HG02943 (cell line): ENCODE measurements around the gene NISCH.

Experiments
- ATAC-seq: cut with Tn5 transposase; IDR thresholded peaks from one replicate; pipeline ENCODE4 v1.9.1; 2021; ENCODE audit warnings: mild to moderate bottlenecking, low read depth, moderate library complexity; ENCODE audit not compliant: unreplicated experiment

Gene NISCH

GRCh38 chr3:52487788-52488691 lies 32.6 kb downstream of the NISCH start:
- ATAC-seq, result no peak

DNA sequence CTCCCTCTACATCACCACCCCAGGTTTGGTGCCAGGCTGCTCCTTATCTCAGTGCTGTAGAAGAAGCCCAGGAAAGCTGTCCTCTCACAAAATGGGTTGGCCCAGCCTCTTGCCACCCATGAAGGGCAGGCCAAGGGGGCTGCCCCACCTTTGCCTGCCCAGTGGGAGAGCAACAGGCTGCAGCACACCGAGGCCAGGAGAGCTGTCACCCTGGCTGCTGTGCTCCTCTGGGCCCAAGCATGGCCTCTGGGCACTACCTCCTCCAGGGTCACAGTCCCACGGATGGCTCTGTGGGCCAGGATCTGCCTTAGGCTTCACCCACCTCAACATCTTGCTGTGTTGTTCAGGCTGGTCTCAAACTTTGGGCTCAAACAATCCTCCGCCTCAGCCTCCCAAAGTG lies 33.3 kb downstream of the NISCH start:
- ATAC-seq, result no peak

DNA sequence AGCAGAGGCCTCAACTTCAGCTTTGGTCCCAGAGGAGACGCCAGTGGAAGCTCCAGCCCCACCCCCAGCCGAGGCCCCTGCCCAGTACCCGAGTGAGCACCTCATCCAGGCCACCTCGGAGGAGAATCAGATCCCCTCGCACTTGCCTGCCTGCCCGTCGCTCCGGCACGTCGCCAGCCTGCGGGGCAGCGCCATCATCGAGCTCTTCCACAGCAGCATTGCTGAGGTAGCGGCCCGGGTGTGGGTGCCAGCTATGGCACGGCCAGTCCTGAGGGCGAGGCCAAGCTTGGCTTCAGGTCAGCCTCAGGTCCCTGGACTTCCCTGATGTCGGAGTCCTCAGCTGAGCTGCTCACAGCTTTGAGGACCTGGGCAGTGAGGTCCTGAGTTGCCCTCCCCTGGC lies 34.0 kb downstream of the NISCH start:
- no peak for ATAC-seq

GRCh38 chr3:52490035-52490938 lies 34.9 kb downstream of the NISCH start:
- no peak for ATAC-seq

DNA sequence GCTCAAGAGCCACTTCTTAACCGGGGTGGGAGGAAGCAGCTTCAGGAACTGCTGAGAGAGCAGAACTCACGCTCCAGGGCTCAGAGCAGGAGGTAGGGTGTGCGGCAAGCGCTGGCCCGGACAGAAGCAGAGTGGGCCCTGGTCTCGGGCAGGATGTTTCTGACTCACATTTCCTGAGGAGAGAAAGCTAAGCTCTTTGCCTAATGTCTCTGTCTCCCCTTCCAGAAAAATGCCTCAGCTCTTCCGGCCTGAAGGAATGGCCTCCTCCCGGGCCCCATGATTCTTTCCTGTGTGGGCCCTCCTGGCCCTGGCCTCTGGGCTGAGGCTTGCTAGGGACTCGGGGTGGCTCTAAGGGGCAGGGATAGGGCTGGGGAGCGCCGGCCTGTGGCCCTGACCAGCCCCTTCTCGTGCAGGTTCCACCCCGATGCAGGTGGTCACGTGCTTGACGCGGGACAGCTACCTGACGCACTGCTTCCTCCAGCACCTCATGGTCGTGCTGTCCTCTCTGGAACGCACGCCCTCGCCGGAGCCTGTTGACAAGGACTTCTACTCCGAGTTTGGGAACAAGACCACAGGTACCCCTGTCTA lies 35.6 kb downstream of the NISCH start:
- ATAC-seq, result no peak

DNA sequence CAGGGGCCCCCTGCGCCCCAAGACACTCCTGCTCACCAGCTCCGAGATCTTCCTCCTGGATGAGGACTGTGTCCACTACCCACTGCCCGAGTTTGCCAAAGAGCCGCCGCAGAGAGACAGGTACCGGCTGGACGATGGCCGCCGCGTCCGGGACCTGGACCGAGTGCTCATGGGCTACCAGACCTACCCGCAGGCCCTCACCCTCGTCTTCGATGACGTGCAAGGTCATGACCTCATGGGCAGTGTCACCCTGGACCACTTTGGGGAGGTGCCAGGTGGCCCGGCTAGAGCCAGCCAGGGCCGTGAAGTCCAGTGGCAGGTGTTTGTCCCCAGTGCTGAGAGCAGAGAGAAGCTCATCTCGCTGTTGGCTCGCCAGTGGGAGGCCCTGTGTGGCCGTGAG lies 36.7 kb downstream of the NISCH start:
- ATAC-seq, result no peak

- no peak for ATAC-seq
Observed at GRCh38 chr3:52493232-52494017, 38.0 kb downstream of the NISCH start.

DNA sequence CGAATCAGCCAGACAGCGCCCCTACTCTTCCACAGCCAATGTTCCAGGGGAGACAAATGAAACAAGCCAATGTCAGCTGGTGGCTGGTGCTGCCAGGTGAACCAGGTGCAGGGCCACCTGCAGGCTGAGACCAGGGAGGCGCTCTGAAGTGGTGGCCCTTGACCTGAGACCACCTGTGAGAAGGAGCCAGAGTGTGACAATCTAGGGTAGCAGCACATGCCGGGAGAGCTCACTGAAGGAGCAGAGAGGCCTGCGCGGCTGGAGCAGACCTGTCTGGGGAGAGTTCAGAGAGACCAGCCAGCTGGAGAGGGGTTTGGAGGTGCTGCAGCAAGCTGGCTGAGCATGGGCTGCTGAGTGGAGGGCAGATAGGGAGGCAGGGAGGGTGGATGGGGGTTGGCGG lies 39.0 kb downstream of the NISCH start:
- no peak for ATAC-seq

GRCh38 chr3:52494886-52495495 lies 39.6 kb downstream of the NISCH start, which contains the start of gene STAB1:
Gene STAB1 (plus strand): TSS chr3:52495338. CDS start chr3:52495414, 76 bp downstream.
- ATAC-seq, result no peak

DNA sequence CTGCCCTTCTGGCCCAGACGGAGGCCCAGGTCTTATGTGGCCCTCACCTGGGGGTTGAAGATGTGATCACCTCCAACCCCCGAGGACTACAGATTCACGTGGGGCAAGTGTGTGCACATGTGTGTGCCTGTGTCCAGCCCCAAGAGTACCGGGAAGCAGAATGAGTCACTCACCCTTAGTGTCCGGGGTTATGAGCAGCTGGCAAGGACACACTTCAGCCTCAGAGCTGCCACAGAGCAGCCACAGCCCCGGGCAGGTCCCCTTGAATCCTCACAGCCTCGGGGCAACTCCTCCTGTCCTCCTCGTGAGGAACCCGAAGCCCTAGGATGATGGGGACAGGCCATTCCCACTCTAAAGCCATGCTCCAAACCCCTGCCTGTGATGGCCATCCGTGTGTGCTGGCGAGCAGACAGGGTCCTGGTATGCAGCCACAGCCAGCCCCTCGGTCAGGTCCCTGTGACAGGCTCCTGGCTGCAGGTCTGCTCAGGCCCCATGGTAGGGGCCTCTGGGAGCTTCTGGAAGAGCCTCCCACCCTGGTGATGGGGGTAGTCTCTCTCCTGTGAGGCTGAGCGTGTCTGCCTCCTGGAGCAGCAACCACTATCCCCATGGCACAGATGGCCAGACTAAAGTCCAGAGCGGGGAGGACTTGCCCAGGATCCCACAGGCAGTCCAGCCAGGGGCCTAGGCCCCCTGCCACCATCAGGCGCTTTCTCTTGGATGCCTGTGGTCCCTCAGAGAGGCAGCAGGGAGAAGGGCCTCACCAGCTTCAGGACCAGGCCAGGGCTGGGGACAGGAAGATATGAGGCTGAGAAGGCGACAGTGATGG lies 40.6 kb downstream of the NISCH start:
- ATAC-seq, result no peak

DNA sequence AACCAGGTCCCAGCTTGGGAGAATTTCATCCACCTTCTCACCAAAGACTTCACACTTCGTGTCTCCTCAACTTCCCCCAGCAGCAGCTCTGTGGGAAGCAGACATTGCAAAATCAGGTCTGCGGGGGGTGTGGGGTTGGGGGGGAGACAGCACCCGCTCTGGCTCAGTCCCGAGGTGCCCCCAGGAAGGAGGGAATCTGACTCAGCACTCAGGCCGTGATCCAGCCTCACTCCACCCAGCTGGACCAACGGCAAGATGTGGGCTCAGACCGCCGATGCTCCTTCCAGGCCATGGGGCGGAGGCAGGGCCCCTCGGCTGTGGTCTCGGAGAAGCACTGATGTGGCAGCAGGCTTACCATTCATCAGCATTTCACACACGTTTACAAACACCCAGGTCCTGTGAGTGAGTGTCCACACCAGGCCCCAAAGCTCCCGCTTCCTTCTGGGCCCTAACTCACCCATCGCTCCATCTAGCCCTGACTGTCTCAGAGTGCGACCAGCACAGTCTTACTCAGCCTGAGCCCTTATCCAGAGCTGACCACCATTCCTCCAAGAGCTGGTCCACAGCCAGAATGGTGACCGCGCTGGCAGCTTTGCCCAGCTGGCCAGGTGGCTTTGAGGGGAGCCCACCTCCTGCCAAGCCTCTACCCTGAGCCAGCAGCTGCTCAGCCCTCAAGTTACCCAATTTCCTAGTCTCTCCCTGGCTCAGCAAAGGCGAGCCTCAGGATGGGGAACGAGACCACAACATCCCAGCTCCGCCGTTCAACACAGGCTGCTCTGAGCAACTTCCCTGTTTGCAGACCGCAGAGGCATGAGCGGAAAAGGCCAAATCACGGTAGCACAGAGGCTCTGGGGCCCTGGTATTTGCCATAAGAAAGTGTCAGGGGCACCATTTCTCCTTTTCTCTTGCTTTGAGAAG lies 43.0 kb downstream of the NISCH start:
- no peak for ATAC-seq

- no peak for ATAC-seq
Observed at GRCh38 chr3:52501046-52501445, 45.6 kb downstream of the NISCH start.

- ATAC-seq, result no peak
Observed at GRCh38 chr3:52502001-52502400, 46.6 kb downstream of the NISCH start.

DNA sequence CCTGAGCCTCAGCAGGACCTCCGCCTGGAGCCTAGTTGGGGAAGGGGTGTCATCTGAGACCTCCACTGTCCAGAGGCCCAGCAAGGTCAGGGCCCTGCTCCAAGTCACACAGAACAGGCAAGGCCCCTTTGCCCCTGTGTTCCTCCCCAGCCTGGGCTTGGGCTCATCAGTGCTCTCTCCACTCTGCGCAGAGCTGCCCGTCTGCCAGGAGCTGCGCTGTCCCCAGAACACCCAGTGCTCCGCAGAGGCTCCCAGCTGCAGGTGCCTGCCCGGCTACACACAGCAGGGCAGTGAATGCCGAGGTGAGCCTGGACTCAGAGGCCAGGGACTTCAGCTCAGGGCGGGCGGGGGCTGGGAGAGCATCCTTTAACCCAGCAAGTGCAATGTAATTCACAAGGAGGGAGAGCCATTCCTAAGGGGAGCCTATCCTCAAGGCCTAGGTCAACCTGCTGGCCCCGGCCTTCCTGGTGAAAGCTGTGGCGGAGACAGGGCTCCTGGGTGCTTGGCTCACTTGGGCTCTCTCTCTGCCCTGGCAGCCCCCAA lies 47.5 kb downstream of the NISCH start:
- ATAC-seq, result no peak

DNA sequence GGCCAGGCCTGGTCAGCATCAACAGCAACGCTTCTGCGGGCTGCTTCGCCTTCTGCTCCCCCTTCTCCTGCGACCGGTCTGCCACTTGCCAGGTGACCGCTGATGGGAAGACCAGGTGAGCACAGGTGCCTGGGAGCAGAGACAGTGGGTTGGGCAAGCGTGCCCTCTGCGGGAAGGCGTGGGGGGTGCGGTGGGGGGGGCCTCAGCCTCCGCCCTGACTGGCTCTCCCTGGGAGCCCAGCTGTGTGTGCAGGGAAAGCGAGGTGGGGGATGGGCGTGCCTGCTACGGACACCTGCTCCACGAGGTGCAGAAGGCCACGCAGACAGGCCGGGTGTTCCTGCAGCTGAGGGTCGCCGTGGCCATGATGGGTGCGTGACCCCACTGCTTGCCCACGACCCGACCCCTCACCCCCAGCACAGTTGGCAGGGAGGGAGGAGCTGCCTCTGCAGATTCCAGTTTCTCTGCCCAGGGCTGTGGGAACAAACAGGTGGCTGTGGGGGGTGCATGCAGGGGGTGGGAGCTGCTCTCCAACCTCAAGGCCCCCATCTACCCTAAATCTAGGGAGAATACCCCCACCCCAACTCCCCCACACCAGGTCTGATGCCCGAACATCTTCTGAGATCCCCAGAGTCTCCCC lies 48.5 kb downstream of the NISCH start:
- no peak for ATAC-seq

DNA sequence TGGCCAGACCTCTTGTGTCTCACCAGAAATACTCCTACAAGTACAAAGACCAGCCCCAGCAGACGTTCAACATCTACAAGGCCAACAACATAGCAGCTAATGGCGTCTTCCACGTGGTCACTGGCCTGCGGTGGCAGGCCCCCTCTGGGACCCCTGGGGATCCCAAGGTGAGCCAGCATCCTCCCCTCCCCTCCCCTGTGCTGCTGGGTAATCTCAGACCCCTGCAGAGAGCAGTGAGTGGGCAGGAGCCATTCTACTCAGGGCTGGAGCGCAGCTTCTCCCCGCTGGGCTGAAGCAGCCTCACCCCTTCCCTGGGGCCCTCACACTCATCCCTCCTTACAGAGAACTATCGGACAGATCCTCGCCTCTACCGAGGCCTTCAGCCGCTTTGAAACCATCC lies 49.6 kb downstream of the NISCH start:
- no peak for ATAC-seq

- ATAC-seq, result no peak
Observed at GRCh38 chr3:52506266-52506966, 51.0 kb downstream of the NISCH start.
